BLaER1 treated with 17β-estradiol and CSF1 and Interleukin-3, amounts not matched to agents 10 nM and 100 nM (cell line): ENCODE results near the gene LIPA.

Source experiments
- H3K27ac ChIP-seq, 11 experiments: shearing (Covaris generic); formaldehyde crosslinking; 2 replicates each; pipeline ENCODE4 v1.8.1; 2022
- H3K27me3 ChIP-seq, 11 experiments: shearing (Covaris generic); formaldehyde crosslinking; 2 replicates each; pipeline ENCODE4 v1.8.1; 2022
- H3K36me3 ChIP-seq, 11 experiments: shearing (Covaris generic); formaldehyde crosslinking; 2 replicates each; pipeline ENCODE4 v1.8.1; 2022
- H3K4me1 ChIP-seq, 10 experiments: shearing (Covaris generic); formaldehyde crosslinking; 2 replicates each; pipeline ENCODE4 v1.8.1; 2022
- H3K4me2 ChIP-seq, 11 experiments: shearing (Covaris generic); formaldehyde crosslinking; 2 replicates each; pipeline ENCODE4 v1.8.1; 2022
- H3K4me3 ChIP-seq, 10 experiments: shearing (Covaris generic); formaldehyde crosslinking; 2 replicates each; pipeline ENCODE4 v1.8.1; 2022
- H3K9ac ChIP-seq, 11 experiments: shearing (Covaris generic); formaldehyde crosslinking; 2 replicates each; pipeline ENCODE4 v1.8.1; 2022
- H3K9me3 ChIP-seq, 11 experiments: shearing (Covaris generic); formaldehyde crosslinking; replicated peaks in 1 of 11; 2 replicates each; pipeline ENCODE4 v1.8.1; 2022
- H4K20me1 ChIP-seq, 11 experiments: shearing (Covaris generic); formaldehyde crosslinking; 2 replicates each; pipeline ENCODE4 v1.8.1; 2022
- Cebpa-rat ChIP-seq, 11 experiments: shearing (Covaris generic); IDR thresholded peaks; 2 replicates each; pipeline ENCODE4 v1.8.1; 2022

Gene LIPA

GRCh38 chr10:89215511-89215910 lies 36.1 kb downstream of the LIPA start:
- Histone ChIP-seq H3K27me3 (peaks cover 0 to 10% (median 6%) of the 10 kb centered on the region in 11 experiments; a peak in 6 of 22 replicates), H3K9ac (no peak overlapping the region; a peak in 1 of 22 replicates), H3K27ac (no peak overlapping the region), H4K20me1 (peaks cover 0 to 14% (median 0%) of the 10 kb centered on the region in 11 experiments; a peak in 4 of 22 replicates), H3K36me3 (peaks cover 9 to 63% (median 37%) of the 10 kb centered on the region in 11 experiments; a peak in 17 of 22 replicates), H3K4me1 (peaks cover 2 to 71% (median 10%) of the 10 kb centered on the region in 10 experiments), H3K9me3 (no peaks in the 10 kb centered on the region), H3K4me2 (no peak overlapping the region), H3K4me3 (no peak overlapping the region)
- TF ChIP-seq Cebpa-rat (IDR thresholded peaks at IDR 0.05), result no peak

GRCh38 chr10:89214566-89215165 lies 36.9 kb downstream of the LIPA start:
- peaks cover 0 to 17% (median 8%) of the 10 kb centered on the region in 11 experiments; a peak in 6 of 22 replicates for H3K27me3 ChIP-seq
- H3K36me3 ChIP-seq, result peaks cover 5 to 54% (median 29%) of the 10 kb centered on the region in 11 experiments; a peak in 17 of 22 replicates
- H3K4me3 ChIP-seq, result no peak overlapping the region
- no peak overlapping the region for H3K4me2 ChIP-seq
- no peak for TF ChIP-seq Cebpa-rat (IDR thresholded peaks at IDR 0.05)
- peak overlapping the region in 1 of 11 experiments; percentile 11; a peak in 1 of 22 replicates for H3K9ac ChIP-seq
- no peaks in the 10 kb centered on the region for H3K9me3 ChIP-seq
- no peak overlapping the region for H3K27ac ChIP-seq
- H4K20me1 ChIP-seq, result peaks cover 0 to 10% (median 0%) of the 10 kb centered on the region in 11 experiments; a peak in 5 of 22 replicates
- H3K4me1 ChIP-seq, result peaks cover 10 to 71% (median 19%) of the 10 kb centered on the region in 10 experiments

GRCh38 chr10:89213191-89213808 lies 38.3 kb downstream of the LIPA start:
- H3K36me3 ChIP-seq, result peaks cover 0 to 41% (median 22%) of the 10 kb centered on the region in 11 experiments; a peak in 16 of 22 replicates
- TF ChIP-seq Cebpa-rat (IDR thresholded peaks at IDR 0.05), result no peak
- peak overlapping the region in 2 of 11 experiments; percentile 22 to 34; a peak in 3 of 22 replicates for H3K4me2 ChIP-seq
- H3K9ac ChIP-seq, result 0 out of 22 replicates have a peak overlapping the region, but pooled peaks of 1 of the 11 experiments have one; percentile 11
- H3K4me1 ChIP-seq, result peaks cover 24 to 71% (median 30%) of the 10 kb centered on the region in 10 experiments
- peaks cover 0 to 4% (median 1%) of the 10 kb centered on the region in 11 experiments; a peak in 6 of 22 replicates for H4K20me1 ChIP-seq
- peaks cover 0 to 23% (median 14%) of the 10 kb centered on the region in 11 experiments; a peak in 20 of 22 replicates for H3K27me3 ChIP-seq
- H3K27ac ChIP-seq, result no peak overlapping the region; a peak in 1 of 22 replicates
- no peaks in the 10 kb centered on the region for H3K9me3 ChIP-seq
- H3K4me3 ChIP-seq, result no peak overlapping the region

- TF ChIP-seq Cebpa-rat (IDR thresholded peaks at IDR 0.05), result no peak
- H3K4me1 ChIP-seq, result peaks cover 40 to 59% (median 45%) of the 10 kb centered on the region in 10 experiments
Measured at GRCh38 chr10:89210794-89211425, 40.7 kb downstream of the LIPA start.

GRCh38 chr10:89209718-89210117 lies 41.9 kb downstream of the LIPA start:
- peaks cover 0 to 13% (median 8%) of the 10 kb centered on the region in 11 experiments; a peak in 13 of 22 replicates for H3K36me3 ChIP-seq
- no peaks in the 10 kb centered on the region for H3K9me3 ChIP-seq
- H3K9ac ChIP-seq, result peak overlapping the region in 5 of 11 experiments; percentile 4 to 58 (median 41); a peak in 8 of 22 replicates
- no peak overlapping the region; a peak in 3 of 20 replicates for H3K4me3 ChIP-seq
- H3K27ac ChIP-seq, result peak overlapping the region in 4 of 11 experiments; percentile 3 to 58 (median 41); a peak in 6 of 22 replicates
- peaks cover 40 to 59% (median 45%) of the 10 kb centered on the region in 10 experiments for H3K4me1 ChIP-seq
- peaks cover 0 to 59% (median 50%) of the 10 kb centered on the region in 11 experiments; a peak in 20 of 22 replicates for H3K27me3 ChIP-seq
- H3K4me2 ChIP-seq, result peak overlapping the region; percentile 63 to 100 (median 87)
- peaks cover 0 to 21% (median 6%) of the 10 kb centered on the region in 11 experiments; a peak in 9 of 22 replicates for H4K20me1 ChIP-seq
- TF ChIP-seq Cebpa-rat (IDR thresholded peaks at IDR 0.05), result no peak; a peak in 1 of 22 replicates

More at GRCh38 chr10:89210794-89211425, 40.7 kb downstream of the LIPA start:
- Histone ChIP-seq H3K27me3 (peaks cover 0 to 47% (median 38%) of the 10 kb centered on the region in 11 experiments; a peak in 20 of 22 replicates), H3K4me2 (peak overlapping the region in 10 of 11 experiments; percentile 63 to 100 (median 87); a peak in 16 of 22 replicates), H3K9me3 (no peaks in the 10 kb centered on the region), H3K4me3 (no peak overlapping the region), H3K9ac (no peak overlapping the region), H3K36me3 (peaks cover 0 to 25% (median 20%) of the 10 kb centered on the region in 11 experiments; a peak in 16 of 22 replicates), H3K27ac (peak overlapping the region in 2 of 11 experiments; percentile 19 to 37; a peak in 1 of 22 replicates), H4K20me1 (peaks cover 0 to 21% (median 6%) of the 10 kb centered on the region in 11 experiments; a peak in 9 of 22 replicates)

GRCh38 chr10:89207801-89208551 lies 43.6 kb downstream of the LIPA start:
- Histone ChIP-seq H3K4me3 (peak overlapping the region; percentile 53 to 67 (median 60)), H3K9ac (peak overlapping the region; percentile 4 to 96 (median 63); a peak in 19 of 22 replicates), H4K20me1 (peaks cover 0 to 21% (median 6%) of the 10 kb centered on the region in 11 experiments; a peak in 9 of 22 replicates), H3K27ac (peak overlapping the region in 6 of 11 experiments; percentile 3 to 98 (median 68); a peak in 9 of 22 replicates), H3K4me2 (peak overlapping the region; percentile 82 to 100 (median 95)), H3K9me3 (no peaks in the 10 kb centered on the region), H3K36me3 (no peaks in the 10 kb centered on the region), H3K4me1 (peaks cover 40 to 65% (median 45%) of the 10 kb centered on the region in 10 experiments), H3K27me3 (peaks cover 0 to 66% (median 57%) of the 10 kb centered on the region in 11 experiments; a peak in 20 of 22 replicates)
- TF ChIP-seq Cebpa-rat (IDR thresholded peaks at IDR 0.05), result no peak

- no peaks in the 10 kb centered on the region for H3K36me3 ChIP-seq
- H3K27ac ChIP-seq, result peak within 1 kb of the TSS in 6 of 11 experiments; percentile 3 to 98 (median 68); a peak in 9 of 22 replicates
- peaks cover 40 to 66% (median 45%) of the 10 kb centered on the region in 10 experiments for H3K4me1 ChIP-seq
- H3K27me3 ChIP-seq, result peaks cover 0 to 66% (median 57%) of the 10 kb centered on the region in 11 experiments; a peak in 20 of 22 replicates
- no peaks in the 10 kb centered on the region for H3K9me3 ChIP-seq
- no peak for TF ChIP-seq Cebpa-rat (IDR thresholded peaks at IDR 0.05)
- peak within 1 kb of the TSS; percentile 4 to 96 (median 63); a peak in 19 of 22 replicates for H3K9ac ChIP-seq
- H3K4me2 ChIP-seq, result peak within 1 kb of the TSS; percentile 82 to 100 (median 95)
- H3K4me3 ChIP-seq, result peak within 1 kb of the TSS; percentile 53 to 67 (median 60)
- H4K20me1 ChIP-seq, result peaks cover 0 to 21% (median 6%) of the 10 kb centered on the region in 11 experiments; a peak in 9 of 22 replicates
Measured at GRCh38 chr10:89207181-89207800, 44.3 kb downstream of the LIPA start, which contains the start of gene CH25H. Gene CH25H (minus strand): TSS chr10:89207317. CDS start chr10:89207292, 25 bp downstream.
